ENCODE data around the gene ROPN1B. TPM values are rescaled to one million over a fixed set of nuclear protein-coding genes. Genes with fewer than 3 reads are reported as not detected.
"Not testable (repeated sequence)": the region's sequence is repeated elsewhere in the genome, so short reads cannot be mapped to it uniquely, and the experiment has no call there.

ROPN1B gene
- total RNA-seq, 1 experiment from 2014 or later, result 0.18 TPM

GRCh38 chr3:125967156-125967555 lies 1.8 kb upstream of the ROPN1B start:
- H3F3A ChIP-seq (ENCODE audit: low read length, unreplicated experiment), result no peaks in the 10 kb centered on the region
- ChIA-PET CTCF (no interaction called here), POLR2A (ENCODE audit: unreplicated experiment) (no interaction called here)
- intact Hi-C loops (cut with micrococcal nuclease), result no loop called here
- H3K9ac ChIP-seq (ENCODE audit: low read length), result no peak overlapping the region
- no peak overlapping the region for H3K27ac ChIP-seq (ENCODE audit: low read length)
- H3K27me3 ChIP-seq (ENCODE audit: low read length), result peaks cover 4% of the 10 kb centered on the region
- H3K4me1 ChIP-seq (ENCODE audit: insufficient read depth, low read length), result 0 out of 2 replicates have a peak, but pooled peaks cover 5% of the 10 kb centered on the region
- DNase-seq, result peak; percentile 50
- no peaks in the 10 kb centered on the region for H4K20me1 ChIP-seq (ENCODE audit: low read length)
- H2AFZ ChIP-seq (ENCODE audit: low read length), result no peak overlapping the region
- no peaks in the 10 kb centered on the region for H3K9me2 ChIP-seq (replicated peaks; ENCODE audit: low read length)
- TF ChIP-seq EZH2 (IDR thresholded peaks at IDR 0.05; ENCODE audit: low read length, unreplicated experiment), result no peak
- TF ChIP-seq, protein P1, sequence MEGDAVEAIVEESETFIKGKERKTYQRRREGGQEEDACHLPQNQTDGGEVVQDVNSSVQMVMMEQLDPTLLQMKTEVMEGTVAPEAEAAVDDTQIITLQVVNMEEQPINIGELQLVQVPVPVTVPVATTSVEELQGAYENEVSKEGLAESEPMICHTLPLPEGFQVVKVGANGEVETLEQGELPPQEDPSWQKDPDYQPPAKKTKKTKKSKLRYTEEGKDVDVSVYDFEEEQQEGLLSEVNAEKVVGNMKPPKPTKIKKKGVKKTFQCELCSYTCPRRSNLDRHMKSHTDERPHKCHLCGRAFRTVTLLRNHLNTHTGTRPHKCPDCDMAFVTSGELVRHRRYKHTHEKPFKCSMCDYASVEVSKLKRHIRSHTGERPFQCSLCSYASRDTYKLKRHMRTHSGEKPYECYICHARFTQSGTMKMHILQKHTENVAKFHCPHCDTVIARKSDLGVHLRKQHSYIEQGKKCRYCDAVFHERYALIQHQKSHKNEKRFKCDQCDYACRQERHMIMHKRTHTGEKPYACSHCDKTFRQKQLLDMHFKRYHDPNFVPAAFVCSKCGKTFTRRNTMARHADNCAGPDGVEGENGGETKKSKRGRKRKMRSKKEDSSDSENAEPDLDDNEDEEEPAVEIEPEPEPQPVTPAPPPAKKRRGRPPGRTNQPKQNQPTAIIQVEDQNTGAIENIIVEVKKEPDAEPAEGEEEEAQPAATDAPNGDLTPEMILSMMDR (conservative IDR thresholded peaks at IDR 0.05; ENCODE audit: low read depth, low read length), result no peak
- TF ChIP-seq EZH2phosphoT487 (IDR thresholded peaks at IDR 0.05; ENCODE audit: borderline replicate concordance, low read length), result no peak
- H3K36me3 ChIP-seq (ENCODE audit: low read depth, low read length), result no peaks in the 10 kb centered on the region
- no peaks in the 10 kb centered on the region for H3K9me3 ChIP-seq (ENCODE audit: low read length)
- ATAC-seq, result peak; percentile 57
- H3K4me3 ChIP-seq (ENCODE audit: low read length), result no peak overlapping the region
- H3K79me2 ChIP-seq (ENCODE audit: low read length), result no peaks in the 10 kb centered on the region
- no TSS peak for BruUV-seq (replicated peaks)
- H3K4me2 ChIP-seq (ENCODE audit: low read length), result no peak overlapping the region

GRCh38 chr3:125968121-125968520 lies 857 bp upstream of the ROPN1B start:
- DNase-seq; ATAC-seq; H3K9me2 ChIP-seq (replicated peaks; ENCODE audit: low read length); H3K36me3 ChIP-seq (ENCODE audit: low read depth, low read length); CTCF ChIA-PET; H3K4me3 ChIP-seq (ENCODE audit: low read length); H3K4me2 ChIP-seq (ENCODE audit: low read length); H4K20me1 ChIP-seq (ENCODE audit: low read length); H2AFZ ChIP-seq (ENCODE audit: low read length); BruUV-seq (replicated peaks); H3K79me2 ChIP-seq (ENCODE audit: low read length); H3K9me3 ChIP-seq (ENCODE audit: low read length); H3F3A ChIP-seq (ENCODE audit: low read length, unreplicated experiment); H3K27ac ChIP-seq (ENCODE audit: low read length); H3K9ac ChIP-seq (ENCODE audit: low read length); H3K4me1 ChIP-seq (ENCODE audit: insufficient read depth, low read length); H3K27me3 ChIP-seq (ENCODE audit: low read length); intact Hi-C loops (cut with micrococcal nuclease); POLR2A ChIA-PET (ENCODE audit: unreplicated experiment): not testable (repeated sequence)

- CTCF ChIA-PET, result not testable (repeated sequence)
- peak overlapping the region; percentile 59 for H3K4me3 ChIP-seq (ENCODE audit: low read length)
- peak; percentile 90 for ATAC-seq
Measured at GRCh38 chr3:125971997-125972944, 3.3 kb downstream of the ROPN1B start.

GRCh38 chr3:125975245-125976002 lies 6.4 kb downstream of the ROPN1B start:
- H3K9ac ChIP-seq (ENCODE audit: low read length); H3K27me3 ChIP-seq (ENCODE audit: low read length); DNase-seq; H3K4me2 ChIP-seq (ENCODE audit: low read length); POLR2A ChIA-PET (ENCODE audit: unreplicated experiment); H3K4me1 ChIP-seq (ENCODE audit: insufficient read depth, low read length); H3K27ac ChIP-seq (ENCODE audit: low read length); H2AFZ ChIP-seq (ENCODE audit: low read length); H3K79me2 ChIP-seq (ENCODE audit: low read length); H3K4me3 ChIP-seq (ENCODE audit: low read length); H3K9me2 ChIP-seq (replicated peaks; ENCODE audit: low read length); H3F3A ChIP-seq (ENCODE audit: low read length, unreplicated experiment); H3K36me3 ChIP-seq (ENCODE audit: low read depth, low read length); BruUV-seq (replicated peaks); H3K9me3 ChIP-seq (ENCODE audit: low read length); intact Hi-C loops (cut with micrococcal nuclease); ATAC-seq; CTCF ChIA-PET; H4K20me1 ChIP-seq (ENCODE audit: low read length): not testable (repeated sequence)

More at GRCh38 chr3:125971997-125972944, 3.3 kb downstream of the ROPN1B start:
- Histone ChIP-seq H3K4me2 (ENCODE audit: low read length) (peak overlapping the region; percentile 75), H2AFZ (ENCODE audit: low read length) (peak overlapping the region; percentile 67)
- H3K9me3 ChIP-seq (ENCODE audit: low read length); H3K36me3 ChIP-seq (ENCODE audit: low read depth, low read length); H4K20me1 ChIP-seq (ENCODE audit: low read length); H3K79me2 ChIP-seq (ENCODE audit: low read length); POLR2A ChIA-PET (ENCODE audit: unreplicated experiment); H3K9me2 ChIP-seq (replicated peaks; ENCODE audit: low read length); H3K4me1 ChIP-seq (ENCODE audit: insufficient read depth, low read length); BruUV-seq (replicated peaks); H3F3A ChIP-seq (ENCODE audit: low read length, unreplicated experiment); H3K27ac ChIP-seq (ENCODE audit: low read length); intact Hi-C loops (cut with micrococcal nuclease); H3K27me3 ChIP-seq (ENCODE audit: low read length); H3K9ac ChIP-seq (ENCODE audit: low read length): not testable (repeated sequence)
- peak; percentile 43 for DNase-seq
- TF ChIP-seq, protein P1 (conservative IDR thresholded peaks at IDR 0.05; ENCODE audit: low read depth, low read length), result peak; percentile 62

- H3K9me3 ChIP-seq (ENCODE audit: low read length); H3K9ac ChIP-seq (ENCODE audit: low read length); POLR2A ChIA-PET (ENCODE audit: unreplicated experiment); H3K27ac ChIP-seq (ENCODE audit: low read length); H3K36me3 ChIP-seq (ENCODE audit: low read depth, low read length); BruUV-seq (replicated peaks); H3K4me3 ChIP-seq (ENCODE audit: low read length); H3K9me2 ChIP-seq (replicated peaks; ENCODE audit: low read length); H4K20me1 ChIP-seq (ENCODE audit: low read length); H3K79me2 ChIP-seq (ENCODE audit: low read length); CTCF ChIA-PET; H3K4me2 ChIP-seq (ENCODE audit: low read length); intact Hi-C loops (cut with micrococcal nuclease); H3F3A ChIP-seq (ENCODE audit: low read length, unreplicated experiment); H3K27me3 ChIP-seq (ENCODE audit: low read length); H3K4me1 ChIP-seq (ENCODE audit: insufficient read depth, low read length); H2AFZ ChIP-seq (ENCODE audit: low read length); DNase-seq; ATAC-seq: not testable (repeated sequence)
Measured at GRCh38 chr3:125976003-125976390, 7.0 kb downstream of the ROPN1B start.
